Trophoblast cell (in vitro differentiated cells and primary cell): Measurements from ENCODE around the gene SLC17A3.

ENCODE experiments used
- DNase-seq, 2 donors: peaks; one replicate each; pipeline ENCODE4 v3.0.0-alpha.2; 2016
- H2AFZ ChIP-seq: 2 replicates; pipeline ENCODE4 v1.6.1; 2013; ENCODE audit warnings: low read length, moderate library complexity, mild to moderate bottlenecking; ENCODE audit not compliant: insufficient read depth, poor library complexity
- H2AK5ac ChIP-seq: 2 replicates; pipeline ENCODE4 v1.6.1; 2013; ENCODE audit warnings: mild to moderate bottlenecking, low read length
- H2BK120ac ChIP-seq: 2 replicates; pipeline ENCODE4 v1.6.1; 2013; ENCODE audit warnings: low read length, mild to moderate bottlenecking, moderate library complexity; ENCODE audit not compliant: insufficient read depth, poor library complexity
- H2BK12ac ChIP-seq: 2 replicates; pipeline ENCODE4 v1.6.1; 2013; ENCODE audit warnings: mild to moderate bottlenecking, low read length, moderate library complexity
- H2BK5ac ChIP-seq: 2 replicates; pipeline ENCODE4 v1.6.1; 2013; ENCODE audit warnings: low read length, low read depth, moderate library complexity, mild to moderate bottlenecking; ENCODE audit not compliant: poor library complexity
- H3K14ac ChIP-seq: 2 replicates; pipeline ENCODE4 v1.6.1; 2013; ENCODE audit warnings: mild to moderate bottlenecking, low read length
- H3K18ac ChIP-seq: 2 replicates; pipeline ENCODE4 v1.6.1; 2013; ENCODE audit warnings: mild to moderate bottlenecking, low read length
- H3K23ac ChIP-seq: 2 replicates; pipeline ENCODE4 v1.6.1; 2013; ENCODE audit warnings: low read length
- H3K27ac ChIP-seq: 2 replicates; pipeline ENCODE4 v1.5.1; 2013; ENCODE audit warnings: low read depth, mild to moderate bottlenecking, inconsistent platforms, low read length, moderate library complexity
- H3K27me3 ChIP-seq: 2 replicates; pipeline ENCODE4 v1.6.1; 2013; ENCODE audit warnings: inconsistent platforms, mild to moderate bottlenecking, low read length, moderate library complexity; ENCODE audit not compliant: insufficient read depth
- H3K36me3 ChIP-seq, 2 experiments: 1 replicate in 1 of 2; 2 replicates in 1 of 2; pipeline ENCODE4 v1.6.1; 2013; ENCODE audit warnings: low read length in 2 of 2, mild to moderate bottlenecking in 2 of 2, moderate library complexity in 1 of 2; ENCODE audit not compliant: insufficient read depth in 2 of 2, control insufficient read depth in 1 of 2
- H3K4ac ChIP-seq: 2 replicates; pipeline ENCODE4 v1.6.1; 2013; ENCODE audit warnings: low read depth, mild to moderate bottlenecking, low read length, moderate library complexity
- H3K4me1 ChIP-seq, 2 experiments: 1 replicate in 1 of 2; 2 replicates in 1 of 2; pipeline ENCODE4 v1.6.1; 2013; ENCODE audit warnings: low read length in 2 of 2, mild to moderate bottlenecking in 2 of 2, moderate library complexity in 1 of 2; ENCODE audit not compliant: insufficient read depth in 2 of 2, control insufficient read depth in 1 of 2
- H3K4me2 ChIP-seq: 2 replicates; pipeline ENCODE4 v1.6.1; 2013; ENCODE audit warnings: inconsistent platforms, mild to moderate bottlenecking, low read length, moderate library complexity
- H3K4me3 ChIP-seq: 2 replicates; pipeline ENCODE4 v1.5.1; 2013; ENCODE audit warnings: mild to moderate bottlenecking, low read depth, low read length, inconsistent platforms
- H3K79me1 ChIP-seq: one replicate; pipeline ENCODE4 v1.6.1; 2013; ENCODE audit warnings: low read length
- H3K79me2 ChIP-seq: 2 replicates; pipeline ENCODE4 v1.6.1; 2013; ENCODE audit warnings: low read length, mild to moderate bottlenecking; ENCODE audit not compliant: control insufficient read depth, insufficient read depth, poor library complexity
- H3K9ac ChIP-seq: 2 replicates; pipeline ENCODE4 v1.6.1; 2013; ENCODE audit warnings: mild to moderate bottlenecking, low read length
- H3K9me3 ChIP-seq: 2 replicates; pipeline ENCODE4 v1.6.1; 2013; ENCODE audit warnings: low read depth, mild to moderate bottlenecking, control low read depth, inconsistent platforms, low read length; ENCODE audit not compliant: insufficient read depth
- H4K12ac ChIP-seq: 2 replicates; pipeline ENCODE4 v1.6.1; 2013; ENCODE audit warnings: low read depth, mild to moderate bottlenecking, low read length, moderate library complexity
- H4K8ac ChIP-seq: 2 replicates; pipeline ENCODE4 v1.6.1; 2013; ENCODE audit warnings: low read depth, mild to moderate bottlenecking, low read length, moderate library complexity
- H4K91ac ChIP-seq: one replicate; pipeline ENCODE4 v1.6.1; 2013; ENCODE audit warnings: low read depth, mild to moderate bottlenecking, low read length, moderate library complexity
- WGBS: extraction: QIAGEN DNeasy Blood & Tissue Kit; methylation state at CpG from one replicate; pipeline ENCODE4 v1.1.7; 2013; ENCODE audit warnings: missing lambda C conversion rate; ENCODE audit not compliant: insufficient read length, insufficient coverage; ENCODE audit errors: extremely low coverage; 5-methylcytosine and 5-hydroxymethylcytosine counted together

Gene SLC17A3

GRCh38 chr6:25883536-25883935 lies 9.5 kb upstream of the SLC17A3 start:
- H3K79me2 ChIP-seq, result no peaks in the 10 kb centered on the region
- H2AK5ac ChIP-seq, result no peak overlapping the region
- no peak overlapping the region for H3K4me3 ChIP-seq
- no peak overlapping the region for H4K8ac ChIP-seq
- no peak overlapping the region for H3K27ac ChIP-seq
- H3K9ac ChIP-seq, result no peak overlapping the region
- H4K91ac ChIP-seq, result no peak overlapping the region
- no peak for DNase-seq
- H3K23ac ChIP-seq, result no peak overlapping the region
- H2BK12ac ChIP-seq, result no peak overlapping the region
- no CpG with 5 or more reads among the region's 1 CpG for WGBS
- no peak overlapping the region for H2AFZ ChIP-seq
- H3K4me1 ChIP-seq, result peaks cover 0 to 2% of the 10 kb centered on the region in 2 experiments
- H3K14ac ChIP-seq, result no peak overlapping the region
- no peaks in the 10 kb centered on the region for H3K79me1 ChIP-seq
- H2BK5ac ChIP-seq, result no peak overlapping the region
- H2BK120ac ChIP-seq, result no peak overlapping the region
- H3K4me2 ChIP-seq, result no peak overlapping the region
- H3K18ac ChIP-seq, result no peak overlapping the region
- H4K12ac ChIP-seq, result no peak overlapping the region
- H3K4ac ChIP-seq, result no peak overlapping the region
- H3K9me3 ChIP-seq, result no peaks in the 10 kb centered on the region
- no peaks in the 10 kb centered on the region for H3K27me3 ChIP-seq
- H3K36me3 ChIP-seq, result no peaks in the 10 kb centered on the region

GRCh38 chr6:25882051-25882496 lies 8.0 kb upstream of the SLC17A3 start:
- DNase-seq, result peak; percentile 70 to 75
- Histone ChIP-seq H3K79me2 (no peaks in the 10 kb centered on the region), H3K14ac (no peak overlapping the region)

GRCh38 chr6:25880601-25881000 lies 6.6 kb upstream of the SLC17A3 start:
- Histone ChIP-seq H3K36me3 (no peaks in the 10 kb centered on the region), H3K23ac (no peak overlapping the region), H3K79me2 (no peaks in the 10 kb centered on the region), H3K79me1 (no peaks in the 10 kb centered on the region), H2BK120ac (no peak overlapping the region), H3K4me3 (no peak overlapping the region), H4K91ac (no peak overlapping the region), H3K27me3 (no peaks in the 10 kb centered on the region), H4K8ac (no peak overlapping the region), H3K18ac (no peak overlapping the region), H4K12ac (no peak overlapping the region), H3K9ac (no peak overlapping the region), H2AK5ac (no peak overlapping the region), H2BK12ac (no peak overlapping the region), H3K4me1 (peaks cover 0 to 2% of the 10 kb centered on the region in 2 experiments), H3K9me3 (no peaks in the 10 kb centered on the region), H3K14ac (no peak overlapping the region), H2BK5ac (no peak overlapping the region), H3K4ac (no peak overlapping the region), H3K4me2 (no peak overlapping the region), H2AFZ (no peak overlapping the region), H3K27ac (no peak overlapping the region)
- DNase-seq, result no peak
- no CpG with 5 or more reads among the region's 4 CpGs for WGBS

More at GRCh38 chr6:25882051-25882496, 8.0 kb upstream of the SLC17A3 start:
- Histone ChIP-seq H2AK5ac (no peak overlapping the region), H3K4me2 (peak overlapping the region; percentile 28), H3K4me3 (no peak overlapping the region), H3K79me1 (no peaks in the 10 kb centered on the region), H3K36me3 (no peaks in the 10 kb centered on the region), H3K18ac (no peak overlapping the region), H3K9ac (no peak overlapping the region), H3K27ac (no peak overlapping the region), H3K4ac (no peak overlapping the region), H2BK5ac (no peak overlapping the region), H3K27me3 (no peaks in the 10 kb centered on the region), H4K8ac (no peak overlapping the region), H2AFZ (no peak overlapping the region), H4K91ac (no peak overlapping the region), H3K23ac (no peak overlapping the region), H2BK120ac (no peak overlapping the region), H3K4me1 (peaks cover 0 to 2% of the 10 kb centered on the region in 2 experiments), H4K12ac (no peak overlapping the region), H3K9me3 (no peaks in the 10 kb centered on the region), H2BK12ac (no peak overlapping the region)
- no CpG with 5 or more reads among the region's 28 CpGs for WGBS

- Histone ChIP-seq H3K27ac (no peak overlapping the region), H3K36me3 (no peaks in the 10 kb centered on the region), H2AFZ (no peak overlapping the region), H3K23ac (no peak overlapping the region), H3K14ac (no peak overlapping the region), H2BK120ac (no peak overlapping the region), H4K91ac (no peak overlapping the region), H3K4ac (no peak overlapping the region), H3K4me2 (no peak overlapping the region), H4K12ac (no peak overlapping the region), H3K79me2 (no peaks in the 10 kb centered on the region), H3K9me3 (no peaks in the 10 kb centered on the region), H2AK5ac (no peak overlapping the region), H3K4me1 (no peaks in the 10 kb centered on the region), H3K9ac (no peak overlapping the region), H2BK5ac (no peak overlapping the region), H3K79me1 (no peaks in the 10 kb centered on the region), H2BK12ac (no peak overlapping the region), H4K8ac (no peak overlapping the region), H3K27me3 (no peaks in the 10 kb centered on the region), H3K4me3 (no peak overlapping the region), H3K18ac (no peak overlapping the region)
- DNase-seq, result no peak
- no CpG with 5 or more reads among the region's 2 CpGs for WGBS
Observed at GRCh38 chr6:25878721-25879322, 4.8 kb upstream of the SLC17A3 start.
